Cardiac muscle cell (in vitro differentiated cells and primary cell): ENCODE data around the gene SSRP1. TPM values are rescaled to one million over a fixed set of nuclear protein-coding genes. Genes with fewer than 3 reads are reported as not detected.
A peak's percentile ranks its signal among the peaks of the same experiment; 100 is the strongest.
"Not testable (repeated sequence)": the region's sequence is repeated elsewhere in the genome, so short reads cannot be mapped to it uniquely, and the experiment has no call there.

ENCODE experiments used
- DNase-seq, 2 donors: peaks; one replicate each; pipeline versions ENCODE4 v3.0.0 to v3.0.0-alpha.2; 2010 to 2017; ENCODE audit warnings: low read depth in 1 of 2, low spot score in 1 of 2
- H3K27ac ChIP-seq: fragments of 200-600 bp; sonication (generic); 2 replicates; pipeline ENCODE4 v1.5.1; 2016
- H3K27me3 ChIP-seq: fragments of 200-600 bp; sonication (generic); 2 replicates; pipeline ENCODE4 v1.6.0; 2016; ENCODE audit warnings: control low read depth
- H3K36me3 ChIP-seq: fragments of 200-600 bp; sonication (generic); 2 replicates; pipeline ENCODE4 v1.5.1; 2016; ENCODE audit warnings: control low read depth
- H3K4me1 ChIP-seq: fragments of 200-600 bp; sonication (generic); 2 replicates; pipeline ENCODE4 v1.8.1; 2017; ENCODE audit warnings: low read depth, mild to moderate bottlenecking, mixed run types
- H3K4me3 ChIP-seq: fragments of 200-600 bp; sonication (generic); 2 replicates; pipeline ENCODE4 v1.5.1; 2016; ENCODE audit warnings: mild to moderate bottlenecking
- H3K9me3 ChIP-seq: fragments of 200-600 bp; sonication (generic); 2 replicates; pipeline ENCODE4 v1.5.1; 2017; ENCODE audit warnings: low read depth, mild to moderate bottlenecking, control low read depth
- polyA plus RNA-seq: library from polyadenylated mRNA; unstranded; fragments of >200 nt; fragmentation: Nextera tagmentation; extraction: Ambion mirVana; gene quantifications from 2 replicates; pipeline ENCODE4 v1.2.1, GENCODE V29; 2016
- total RNA-seq: library from RNA; depleted of rRNA; stranded (reverse); fragments of >200 nt; gene quantifications from 2 replicates; pipeline ENCODE4 v1.2.3, GENCODE V29; 2016
- TF ChIP-seq, protein P1 (sequence below): IDR thresholded peaks from 2 replicates; pipeline ENCODE4 v1.5.1; 2012; ENCODE audit warnings: low read depth, mild to moderate bottlenecking, low read length

SSRP1 gene
- total and polyA plus RNA-seq, 2 experiments from 2014 or later, result 87.0 to 180 TPM

DNA sequence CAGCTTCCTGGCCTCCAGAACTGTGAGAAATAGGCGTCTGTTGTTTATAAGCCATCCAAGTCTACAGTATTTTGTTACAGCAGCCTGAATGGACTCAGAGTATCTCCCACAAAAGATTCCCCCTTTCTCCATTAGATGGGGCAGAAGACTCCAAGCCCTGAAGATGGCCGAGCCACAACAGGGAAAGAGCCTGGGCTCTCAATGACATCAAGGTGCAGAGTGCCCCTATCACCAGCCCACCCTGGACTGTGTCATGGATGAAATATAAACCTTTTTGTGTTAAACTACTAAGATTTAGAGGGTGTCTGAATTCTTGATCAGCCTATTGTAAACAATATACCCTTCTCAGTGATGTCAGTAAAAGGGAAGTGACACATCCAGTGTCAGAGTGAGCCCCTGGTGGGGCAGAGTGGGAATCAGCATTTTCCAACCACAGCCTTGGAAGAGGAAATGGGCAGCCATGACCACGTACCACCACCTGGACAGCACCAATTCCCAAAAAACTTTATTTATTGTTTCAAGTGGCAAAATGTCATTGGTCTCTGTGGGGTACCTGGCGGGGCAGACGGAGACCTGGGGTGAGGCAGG is 36.4 kb downstream of the SSRP1 start:
- peaks cover 14% of the 10 kb centered on the region for H3K4me1 ChIP-seq
- no peak overlapping the region for H3K4me3 ChIP-seq
- no peaks in the 10 kb centered on the region for H3K9me3 ChIP-seq
- TF ChIP-seq, protein P1, sequence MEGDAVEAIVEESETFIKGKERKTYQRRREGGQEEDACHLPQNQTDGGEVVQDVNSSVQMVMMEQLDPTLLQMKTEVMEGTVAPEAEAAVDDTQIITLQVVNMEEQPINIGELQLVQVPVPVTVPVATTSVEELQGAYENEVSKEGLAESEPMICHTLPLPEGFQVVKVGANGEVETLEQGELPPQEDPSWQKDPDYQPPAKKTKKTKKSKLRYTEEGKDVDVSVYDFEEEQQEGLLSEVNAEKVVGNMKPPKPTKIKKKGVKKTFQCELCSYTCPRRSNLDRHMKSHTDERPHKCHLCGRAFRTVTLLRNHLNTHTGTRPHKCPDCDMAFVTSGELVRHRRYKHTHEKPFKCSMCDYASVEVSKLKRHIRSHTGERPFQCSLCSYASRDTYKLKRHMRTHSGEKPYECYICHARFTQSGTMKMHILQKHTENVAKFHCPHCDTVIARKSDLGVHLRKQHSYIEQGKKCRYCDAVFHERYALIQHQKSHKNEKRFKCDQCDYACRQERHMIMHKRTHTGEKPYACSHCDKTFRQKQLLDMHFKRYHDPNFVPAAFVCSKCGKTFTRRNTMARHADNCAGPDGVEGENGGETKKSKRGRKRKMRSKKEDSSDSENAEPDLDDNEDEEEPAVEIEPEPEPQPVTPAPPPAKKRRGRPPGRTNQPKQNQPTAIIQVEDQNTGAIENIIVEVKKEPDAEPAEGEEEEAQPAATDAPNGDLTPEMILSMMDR, result no peak
- no peak for DNase-seq
- no peaks in the 10 kb centered on the region for H3K27me3 ChIP-seq
- peaks cover 16% of the 10 kb centered on the region for H3K36me3 ChIP-seq
- H3K27ac ChIP-seq, result no peak overlapping the region

DNA sequence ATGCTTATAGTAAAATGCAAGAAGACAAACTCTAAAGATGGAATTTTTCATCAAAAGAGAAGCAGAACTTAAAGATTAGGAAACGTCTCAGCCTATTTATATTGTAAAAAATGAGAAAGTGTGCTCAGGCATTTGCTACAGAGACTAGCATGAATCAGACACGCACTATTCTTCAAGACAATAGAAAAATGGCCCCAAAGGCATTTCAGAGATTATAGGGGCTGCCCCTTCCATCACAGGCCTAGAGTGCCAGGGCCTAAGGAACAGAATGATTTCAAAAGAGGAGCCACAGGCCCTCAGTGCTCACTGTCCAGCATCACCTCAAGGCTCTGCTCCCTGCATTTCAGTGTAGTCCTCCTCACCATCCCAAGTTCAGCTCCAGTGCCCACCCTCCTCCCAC is 38.5 kb downstream of the SSRP1 start:
- H3K27me3 ChIP-seq, result no peaks in the 10 kb centered on the region
- TF ChIP-seq, protein P1, result no peak
- H3K27ac ChIP-seq, result no peak overlapping the region
- no peak overlapping the region for H3K4me3 ChIP-seq
- H3K36me3 ChIP-seq, result peaks cover 16% of the 10 kb centered on the region
- no peaks in the 10 kb centered on the region for H3K9me3 ChIP-seq
- H3K4me1 ChIP-seq, result peaks cover 16% of the 10 kb centered on the region
- DNase-seq, result no peak

DNA sequence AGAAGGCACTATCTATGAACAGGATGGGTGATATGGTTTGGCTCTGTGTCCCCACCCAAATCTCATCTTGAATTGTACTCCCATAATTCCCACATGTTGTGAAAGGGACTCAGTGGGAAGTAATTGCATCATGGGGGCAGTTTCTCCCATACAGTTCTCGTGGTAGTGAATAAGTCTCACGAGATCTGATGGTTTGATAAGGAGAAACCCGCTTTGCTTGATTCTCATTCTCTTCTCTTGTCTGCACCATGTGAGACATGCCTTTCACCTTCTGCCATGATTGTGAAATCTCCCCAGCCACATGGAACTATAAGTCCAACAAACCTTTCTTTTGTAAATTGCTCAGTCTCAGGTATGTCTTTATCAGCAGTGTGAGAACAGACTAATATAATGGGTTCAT is 39.5 kb downstream of the SSRP1 start:
- not testable (repeated sequence) for H3K27ac ChIP-seq, H3K9me3 ChIP-seq, H3K27me3 ChIP-seq, DNase-seq, H3K4me3 ChIP-seq
- Histone ChIP-seq H3K4me1 (peaks cover 12% of the 10 kb centered on the region), H3K36me3 (peaks cover 11% of the 10 kb centered on the region)

DNA sequence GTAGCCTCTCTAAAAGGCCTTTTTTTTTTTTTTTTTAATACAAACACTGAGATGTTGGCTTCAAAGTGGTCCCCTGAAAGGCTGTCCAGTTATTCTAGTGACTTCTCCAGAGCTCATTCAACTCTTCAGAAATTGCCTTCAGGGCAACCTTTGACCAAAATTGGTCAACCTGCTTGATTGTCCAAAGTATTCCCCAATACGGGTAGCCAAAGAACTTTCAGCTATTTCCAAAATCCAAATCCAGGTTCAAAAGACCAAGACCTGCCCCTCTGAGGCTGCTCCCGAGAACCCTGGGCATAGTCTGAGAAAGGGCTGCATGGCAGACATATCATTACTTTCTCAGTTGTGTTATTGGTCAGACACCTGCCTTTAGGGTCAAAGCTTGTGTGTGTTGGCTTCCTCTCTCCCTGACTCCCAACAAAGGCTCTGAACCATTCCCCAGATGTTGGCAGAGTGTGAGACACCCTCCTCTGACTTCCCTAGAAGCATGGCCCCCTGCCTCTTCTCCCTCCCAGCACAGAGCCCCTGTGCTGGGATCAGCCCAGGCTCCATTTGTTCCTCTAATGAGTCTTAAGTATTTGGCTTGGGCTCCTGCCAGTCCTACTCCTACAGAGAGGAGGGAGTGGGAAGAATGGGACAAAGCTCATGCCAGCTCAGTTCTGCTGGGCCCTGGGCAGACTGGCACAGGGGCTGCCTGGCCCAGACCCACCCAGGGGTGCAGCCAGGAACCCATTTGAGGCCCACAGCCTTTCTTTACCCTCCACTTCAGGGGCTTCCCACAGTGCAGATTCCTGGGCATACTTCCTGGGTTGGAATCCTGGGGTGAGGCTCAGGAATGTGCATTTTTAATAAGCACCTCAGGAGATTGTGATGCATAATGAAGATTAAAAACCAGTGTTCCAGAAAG is 41.2 kb downstream of the SSRP1 start:
- no peaks in the 10 kb centered on the region for H3K9me3 ChIP-seq
- H3K4me3 ChIP-seq, result no peak overlapping the region
- H3K36me3 ChIP-seq, result peaks cover 6% of the 10 kb centered on the region
- H3K27me3 ChIP-seq, result no peaks in the 10 kb centered on the region
- H3K27ac ChIP-seq, result no peak overlapping the region
- peaks cover 11% of the 10 kb centered on the region for H3K4me1 ChIP-seq
- TF ChIP-seq, protein P1, result no peak
- DNase-seq, result peak in 1 of 2 donors; percentile 64

DNA sequence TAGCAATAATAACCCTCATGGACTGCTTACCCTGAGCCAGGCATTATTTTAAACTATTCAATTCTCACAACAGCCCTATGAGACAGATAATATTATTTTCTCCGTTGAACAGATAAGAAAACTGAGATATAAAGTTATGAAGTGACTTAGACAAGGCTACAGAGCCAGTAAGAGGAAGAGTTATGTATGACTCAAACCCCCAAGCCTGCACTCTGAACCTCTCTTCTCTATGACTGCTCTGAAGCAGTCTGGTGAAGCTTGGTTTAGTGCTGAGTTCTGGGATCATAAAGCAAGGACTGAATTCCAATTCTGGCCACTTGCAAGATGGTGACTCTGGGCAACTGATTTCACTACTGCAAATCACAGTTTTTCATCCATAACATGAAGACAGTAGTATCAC is 45.4 kb downstream of the SSRP1 start:
- H3K9me3 ChIP-seq, result no peaks in the 10 kb centered on the region
- no peak overlapping the region for H3K27ac ChIP-seq
- TF ChIP-seq, protein P1, result no peak
- no peak overlapping the region for H3K4me3 ChIP-seq
- H3K36me3 ChIP-seq, result no peaks in the 10 kb centered on the region
- H3K27me3 ChIP-seq, result no peaks in the 10 kb centered on the region
- peak in 1 of 2 donors; percentile 57 for DNase-seq
- peaks cover 16% of the 10 kb centered on the region for H3K4me1 ChIP-seq
